SK-N-SH (cell line): ENCODE measurements around the gene SCD. TPM values are rescaled to one million over a fixed set of nuclear protein-coding genes. Genes with fewer than 3 reads are reported as not detected.

Source experiments
- CTCF ChIA-PET: fragments of 300-600, 350-600 bp; formaldehyde crosslinking; extraction: SDS; loops from one replicate; lab custom pipeline; 2021; lab: Yijun Ruan, JAX
- POLR2A ChIA-PET: fragments of 350-600 bp; sonication (Branson Sonifier 250); formaldehyde crosslinking; extraction: SDS; loops from one replicate; lab custom pipeline; 2020; ENCODE audit warnings: antibody characterized with exemption, inconsistent platforms; lab: Yijun Ruan, JAX
- DNase-seq: peaks from one replicate; pipeline ENCODE4 v3.0.0; 2012
- H2AFZ ChIP-seq: fragments of 200-600 bp; sonication (generic); 2 replicates; pipeline ENCODE4 v1.8.1; 2016; ENCODE audit warnings: antibody characterized with exemption, mild to moderate bottlenecking, low read depth
- H3F3A ChIP-seq: fragments of 200-600 bp; sonication (generic); replicated peaks from 2 replicates; pipeline ENCODE3; 2016; ENCODE audit warnings: antibody characterized with exemption, mild to moderate bottlenecking; ENCODE audit not compliant: insufficient read depth
- H3K27ac ChIP-seq, 2 experiments: fragments of 200-500 bp in 1 of 2; fragments of 200-600 bp in 1 of 2; sonication (Bioruptor generic) in 1 of 2; sonication (generic), shearing (Covaris generic) in 1 of 2; 2 replicates each; pipeline versions ENCODE4 v1.5.1 to v1.6.1; 2014 to 2016; ENCODE audit warnings: low read depth in 2 of 2, inconsistent platforms in 1 of 2, low read length in 1 of 2, mild to moderate bottlenecking in 1 of 2, mixed read lengths in 1 of 2
- H3K27me3 ChIP-seq: fragments of 200-600 bp; sonication (generic), shearing (Covaris generic); 2 replicates; pipeline ENCODE4 v1.6.1; 2016; ENCODE audit warnings: mixed run types; ENCODE audit not compliant: insufficient read depth
- H3K36me3 ChIP-seq, 2 experiments: fragments of 200-500 bp in 1 of 2; fragments of 200-600 bp in 1 of 2; sonication (Bioruptor generic) in 1 of 2; sonication (generic) in 1 of 2; replicated peaks in 1 of 2; 2 replicates each; pipeline versions ENCODE3 to v1.5.1; 2014 to 2016; ENCODE audit warnings: low read length in 1 of 2, mild to moderate bottlenecking in 1 of 2; ENCODE audit not compliant: insufficient read depth in 2 of 2, control insufficient read depth in 1 of 2
- H3K4me1 ChIP-seq, 2 experiments: fragments of 200-500 bp in 1 of 2; fragments of 200-600 bp in 1 of 2; sonication (Bioruptor generic) in 1 of 2; sonication (generic), shearing (Covaris generic) in 1 of 2; 2 replicates each; pipeline versions ENCODE4 v1.5.1 to v1.6.1; 2014 to 2016; ENCODE audit warnings: low read depth in 1 of 2, low read length in 1 of 2, mixed run types in 1 of 2; ENCODE audit not compliant: insufficient read depth in 2 of 2, control insufficient read depth in 1 of 2
- H3K4me2 ChIP-seq: fragments of 200-600 bp; sonication (generic), shearing (Covaris generic); 2 replicates; pipeline ENCODE4 v1.6.1; 2017; ENCODE audit warnings: mixed run types
- H3K4me3 ChIP-seq, 2 experiments: fragments of 200-500 bp in 1 of 2; fragments of 200-600 bp in 1 of 2; sonication (Bioruptor generic) in 1 of 2; sonication (generic), shearing (Covaris generic) in 1 of 2; 2 replicates each; pipeline versions ENCODE4 v1.5.1 to v1.8.1; 2014 to 2016; ENCODE audit warnings: low read depth in 2 of 2, inconsistent platforms in 1 of 2, low read length in 1 of 2, mild to moderate bottlenecking in 1 of 2, mixed read lengths in 1 of 2, moderate library complexity in 1 of 2
- H3K79me2 ChIP-seq: fragments of 200-600 bp; sonication (generic); 2 replicates; pipeline ENCODE4 v1.8.1; 2017; ENCODE audit warnings: mild to moderate bottlenecking; ENCODE audit not compliant: insufficient read depth
- H3K9ac ChIP-seq: fragments of 200-600 bp; sonication (generic); 2 replicates; pipeline ENCODE4 v1.6.1; 2017; ENCODE audit warnings: mixed run types
- H3K9me2 ChIP-seq: fragments of 200-600 bp; sonication (generic); 2 replicates; pipeline ENCODE4 v1.6.1; 2017; ENCODE audit warnings: mixed run types
- H3K9me3 ChIP-seq: fragments of 200-600 bp; sonication (generic); 2 replicates; pipeline ENCODE4 v1.6.1; 2017; ENCODE audit warnings: mixed run types, mild to moderate bottlenecking, moderate library complexity
- H4K20me1 ChIP-seq: fragments of 200-600 bp; sonication (generic); 2 replicates; pipeline ENCODE4 v1.6.1; 2017; ENCODE audit warnings: mild to moderate bottlenecking, mixed run types; ENCODE audit not compliant: insufficient read depth
- EP300 ChIP-seq, 2 experiments: IDR thresholded peaks; 2 replicates each; pipeline versions ENCODE4 v1.4.0 to v1.6.1; 2012; ENCODE audit warnings: borderline replicate concordance in 1 of 2, low read depth in 1 of 2, low read length in 1 of 2
- EZH2phosphoT487 ChIP-seq: fragments of 200-600 bp; sonication (generic); IDR thresholded peaks from 2 replicates; pipeline ENCODE4 v1.6.1; 2017; ENCODE audit warnings: low read depth, mixed run types, mild to moderate bottlenecking, antibody characterized with exemption, moderate library complexity, borderline replicate concordance
- GATA2 ChIP-seq: sonication (generic); formaldehyde crosslinking; IDR thresholded peaks from 2 replicates; pipeline ENCODE4 v1.5.0; 2020; ENCODE audit warnings: mild to moderate bottlenecking, missing genetic modification reagents
- IRF3 ChIP-seq: fragments of 150-350 bp; IDR thresholded peaks from 2 replicates; pipeline ENCODE4 v1.6.1; 2016; ENCODE audit warnings: mild to moderate bottlenecking, low read depth, low read length
- JUND ChIP-seq: IDR thresholded peaks from 2 replicates; pipeline ENCODE4 v1.4.0; 2012
- MEF2A ChIP-seq: IDR thresholded peaks from 2 replicates; pipeline ENCODE4 v1.4.0; 2012; ENCODE audit warnings: low read depth, borderline replicate concordance
- NRF1 ChIP-seq: IDR thresholded peaks from 2 replicates; pipeline ENCODE4 v1.6.1; 2012; ENCODE audit warnings: low read depth, mild to moderate bottlenecking, low read length
- RXRA ChIP-seq: IDR thresholded peaks from 2 replicates; pipeline ENCODE4 v1.4.0; 2012; ENCODE audit warnings: low read depth, mild to moderate bottlenecking, borderline replicate concordance
- SIN3A ChIP-seq: IDR thresholded peaks from 2 replicates; pipeline ENCODE4 v1.6.1; 2012; ENCODE audit warnings: low read depth, mild to moderate bottlenecking, low read length, moderate library complexity, borderline replicate concordance
- SMC3 ChIP-seq: IDR thresholded peaks from 2 replicates; pipeline ENCODE4 v1.6.1; 2012; ENCODE audit warnings: low read depth, low read length, improper control_type of control experiment
- TAF1 ChIP-seq: IDR thresholded peaks from 2 replicates; pipeline ENCODE4 v1.6.1; 2012; ENCODE audit warnings: low read depth, mild to moderate bottlenecking, low read length, moderate library complexity, borderline replicate concordance
- TCF12 ChIP-seq: IDR thresholded peaks from 2 replicates; pipeline ENCODE4 v1.4.0; 2012
- YY1 ChIP-seq: IDR thresholded peaks from 2 replicates; pipeline ENCODE4 v1.4.0; 2012; ENCODE audit warnings: low read depth, mild to moderate bottlenecking
- ZBTB33 ChIP-seq: IDR thresholded peaks from 2 replicates; pipeline ENCODE4 v1.4.0; 2012; ENCODE audit warnings: low read depth, borderline replicate concordance
- WGBS: methylation state at CpG from one replicate; pipeline ENCODE4 v1.1.6; 2017; ENCODE audit warnings: low lambda C conversion rate; 5-methylcytosine and 5-hydroxymethylcytosine counted together
- polyA plus RNA-seq, 3 experiments: library from polyadenylated mRNA; depleted of rRNA; stranded (reverse); fragments of >200 nt; gene quantifications; 2 replicates each; pipeline ENCODE4 v1.2.3, GENCODE V29; 2012
- TF ChIP-seq, protein P1 (sequence below): fragments of 200-600 bp; sonication (generic); IDR thresholded peaks from 2 replicates; pipeline ENCODE4 v1.6.1; 2017; ENCODE audit warnings: antibody characterized with exemption, mild to moderate bottlenecking, moderate library complexity

The SCD gene
- polyA plus RNA-seq, 1 of the 3 experiments (the other 2 are of a cell fraction): 19.7 TPM

GRCh38 chr10:100395626-100396025 lies 48.6 kb downstream of the SCD start (continued):
- TF ChIP-seq IRF3: no peak
- TF ChIP-seq SIN3A: no peak
- no peak for TF ChIP-seq YY1

DNA sequence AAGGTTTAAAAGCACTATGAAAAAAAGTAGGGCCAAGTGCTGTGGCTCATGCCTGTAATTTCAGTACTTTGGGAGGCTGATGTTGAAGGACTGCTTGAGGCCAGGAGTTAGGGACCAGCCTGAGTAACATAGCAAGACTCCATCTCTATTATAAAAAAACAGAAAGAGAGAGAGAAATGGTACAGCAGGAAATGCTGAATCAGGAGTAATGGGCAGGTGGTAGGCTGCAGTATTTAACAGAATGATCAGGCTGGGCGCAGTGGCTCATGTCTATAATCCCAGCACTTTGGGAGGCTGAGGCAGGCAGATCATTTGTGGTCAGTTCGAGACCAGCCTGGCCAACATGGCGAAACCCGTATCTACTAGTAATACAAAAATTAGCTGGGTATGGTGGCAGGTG lies 49.6 kb downstream of the SCD start:
- H3K9me2 ChIP-seq: no peaks in the 10 kb centered on the region
- ChIA-PET POLR2A (no interaction called here), CTCF (interaction anchor here (1.6 kb wide), 1 partner anchor 38 kb away, joined by 5 read pairs; no protein-coding TSS in a partner anchor)
- WGBS: 78% methylated on average over 4 of the region's 4 CpGs
- H3K27ac ChIP-seq: no peak overlapping the region
- no peak overlapping the region for H3K4me3 ChIP-seq
- no peak overlapping the region for H3K9ac ChIP-seq
- H4K20me1 ChIP-seq: no peaks in the 10 kb centered on the region
- no peaks in the 10 kb centered on the region for H3K79me2 ChIP-seq
- no peak for TF ChIP-seq TAF1
- TF ChIP-seq IRF3: no peak
- TF ChIP-seq GATA2 (CRISPR knock-in tag): no peak
- TF ChIP-seq MEF2A: no peak
- TF ChIP-seq ZBTB33: no peak
- no peak for TF ChIP-seq SMC3
- TF ChIP-seq JUND: no peak
- TF ChIP-seq YY1: no peak
- no peak for TF ChIP-seq EZH2phosphoT487
- TF ChIP-seq NRF1: no peak
- TF ChIP-seq RXRA: no peak
- no peak for TF ChIP-seq TCF12
- TF ChIP-seq EP300 (IDR thresholded peaks at IDR 0.05; ENCODE audit: borderline replicate concordance in 1 of 2, low read depth in 1 of 2, low read length in 1 of 2): no peak
- TF ChIP-seq, protein P1, sequence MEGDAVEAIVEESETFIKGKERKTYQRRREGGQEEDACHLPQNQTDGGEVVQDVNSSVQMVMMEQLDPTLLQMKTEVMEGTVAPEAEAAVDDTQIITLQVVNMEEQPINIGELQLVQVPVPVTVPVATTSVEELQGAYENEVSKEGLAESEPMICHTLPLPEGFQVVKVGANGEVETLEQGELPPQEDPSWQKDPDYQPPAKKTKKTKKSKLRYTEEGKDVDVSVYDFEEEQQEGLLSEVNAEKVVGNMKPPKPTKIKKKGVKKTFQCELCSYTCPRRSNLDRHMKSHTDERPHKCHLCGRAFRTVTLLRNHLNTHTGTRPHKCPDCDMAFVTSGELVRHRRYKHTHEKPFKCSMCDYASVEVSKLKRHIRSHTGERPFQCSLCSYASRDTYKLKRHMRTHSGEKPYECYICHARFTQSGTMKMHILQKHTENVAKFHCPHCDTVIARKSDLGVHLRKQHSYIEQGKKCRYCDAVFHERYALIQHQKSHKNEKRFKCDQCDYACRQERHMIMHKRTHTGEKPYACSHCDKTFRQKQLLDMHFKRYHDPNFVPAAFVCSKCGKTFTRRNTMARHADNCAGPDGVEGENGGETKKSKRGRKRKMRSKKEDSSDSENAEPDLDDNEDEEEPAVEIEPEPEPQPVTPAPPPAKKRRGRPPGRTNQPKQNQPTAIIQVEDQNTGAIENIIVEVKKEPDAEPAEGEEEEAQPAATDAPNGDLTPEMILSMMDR: no peak
- H3K4me2 ChIP-seq: no peak overlapping the region
- H3K9me3 ChIP-seq: no peaks in the 10 kb centered on the region
- H2AFZ ChIP-seq: no peak overlapping the region
- no peaks in the 10 kb centered on the region for H3K4me1 ChIP-seq
- no peaks in the 10 kb centered on the region for H3K36me3 ChIP-seq
- DNase-seq: no peak
- no peaks in the 10 kb centered on the region for H3K27me3 ChIP-seq
- H3F3A ChIP-seq: no peaks in the 10 kb centered on the region
